Loucy (cell line): Measurements from ENCODE around the gene TDRD5.

ENCODE experiments used
- CTCF ChIP-seq: fragments of 200-600 bp; sonication (generic); conservative IDR thresholded peaks from 2 replicates; pipeline ENCODE4 v1.5.1; 2014; ENCODE audit warnings: mild to moderate bottlenecking, antibody characterized with exemption, low read length
- EZH2phosphoT487 ChIP-seq: fragments of 200-600 bp; IDR thresholded peaks from 2 replicates; pipeline ENCODE4 v1.6.1; 2018; ENCODE audit warnings: antibody characterized with exemption, mild to moderate bottlenecking, moderate library complexity, borderline replicate concordance

GRCh38 chr1:179583771-179584320 is 7.8 kb upstream of the TDRD5 start:
- TF ChIP-seq CTCF (no peak), EZH2phosphoT487 (no peak)
